GM19239 (cell line): ENCODE results near the gene COX7B2.

Source experiments
- DNase-seq: peaks from one replicate; pipeline ENCODE4 v3.0.0; 2011; ENCODE audit warnings: low spot score; ENCODE audit not compliant: insufficient read length
- FAIRE-seq: peaks from 2 replicates; lab custom pipeline; 2011; peaks lifted over from hg19 to GRCh38; lab: Jason Lieb, UNC

Gene COX7B2

GRCh38 chr4:46909078-46909477 lies at the start of gene COX7B2:
Gene COX7B2, minus strand, starts transcription at chr4:46909245. Its CDS starts 174,053 bp downstream, at chr4:46735192.
- FAIRE-seq (no peak), DNase-seq (no peak)

GRCh38 chr4:46956451-46956850 lies 47.4 kb upstream of the COX7B2 start:
- FAIRE-seq (no peak), DNase-seq (no peak)

GRCh38 chr4:46955601-46956000 lies 46.6 kb upstream of the COX7B2 start:
- FAIRE-seq (no peak), DNase-seq (no peak)

GRCh38 chr4:46954643-46955042 lies 45.6 kb upstream of the COX7B2 start:
- no peak for DNase-seq
- FAIRE-seq: no peak

GRCh38 chr4:46953564-46953963 lies 44.5 kb upstream of the COX7B2 start:
- DNase-seq (no peak), FAIRE-seq (no peak)

GRCh38 chr4:46952451-46952850 lies 43.4 kb upstream of the COX7B2 start:
- no peak for DNase-seq
- no peak for FAIRE-seq

GRCh38 chr4:46950826-46951225 lies 41.8 kb upstream of the COX7B2 start:
- FAIRE-seq: no peak
- DNase-seq: no peak

GRCh38 chr4:46949822-46950221 lies 40.8 kb upstream of the COX7B2 start:
- FAIRE-seq (no peak), DNase-seq (no peak)

- FAIRE-seq (no peak), DNase-seq (no peak)
These were observed 38.5 kb upstream of the COX7B2 start for GRCh38 chr4:46947541-46947940.

- FAIRE-seq (no peak), DNase-seq (no peak)
These were observed 38.0 kb upstream of the COX7B2 start for GRCh38 chr4:46946919-46947536.

- DNase-seq (no peak), FAIRE-seq (no peak)
These were observed 36.0 kb upstream of the COX7B2 start for GRCh38 chr4:46945062-46945461.

GRCh38 chr4:46944345-46944744 lies 35.3 kb upstream of the COX7B2 start:
- DNase-seq (no peak), FAIRE-seq (no peak)

GRCh38 chr4:46937493-46937892 lies 28.4 kb upstream of the COX7B2 start:
- DNase-seq: no peak
- no peak for FAIRE-seq

GRCh38 chr4:46934726-46935125 lies 25.7 kb upstream of the COX7B2 start:
- DNase-seq (no peak), FAIRE-seq (no peak)

- DNase-seq (no peak), FAIRE-seq (no peak)
These were observed 24.6 kb upstream of the COX7B2 start for GRCh38 chr4:46933686-46934085.

GRCh38 chr4:46931981-46932380 lies 22.9 kb upstream of the COX7B2 start:
- peak; percentile 10 for DNase-seq
- peak; percentile 39 for FAIRE-seq

- no peak for FAIRE-seq
- no peak for DNase-seq
These were observed 21.8 kb upstream of the COX7B2 start for GRCh38 chr4:46930891-46931290.

- FAIRE-seq (no peak), DNase-seq (no peak)
These were observed 18.2 kb upstream of the COX7B2 start for GRCh38 chr4:46927201-46927600.

GRCh38 chr4:46924789-46925529 lies 15.9 kb upstream of the COX7B2 start:
- FAIRE-seq (no peak), DNase-seq (no peak)

- FAIRE-seq (no peak), DNase-seq (no peak)
These were observed 13.2 kb upstream of the COX7B2 start for GRCh38 chr4:46922205-46922604.

- FAIRE-seq (no peak), DNase-seq (no peak)
These were observed 897 bp downstream of the COX7B2 start for GRCh38 chr4:46908148-46908547.

GRCh38 chr4:46900082-46900481 lies 9.0 kb downstream of the COX7B2 start:
- FAIRE-seq: no peak

More at GRCh38 chr4:46900082-46900481, 9.0 kb downstream of the COX7B2 start:
- no peak for DNase-seq
